AG04450 (cell line): ENCODE data around the gene KIF4B. TPM values are rescaled to one million over a fixed set of nuclear protein-coding genes. Genes with fewer than 3 reads are reported as not detected.
"Not testable (repeated sequence)": the region's sequence is repeated elsewhere in the genome, so short reads cannot be mapped to it uniquely, and the experiment has no call there.

Experiments
- CTCF ChIA-PET: fragments of 300-600, 350-600 bp; formaldehyde crosslinking; extraction: SDS; loops from one replicate; lab custom pipeline; 2022; ENCODE audit warnings: antibody characterized with exemption, inconsistent platforms; lab: Charles Lee
- POLR2A ChIA-PET: fragments of 350-600 bp; formaldehyde crosslinking; extraction: SDS; loops from one replicate; lab custom pipeline; 2021; ENCODE audit warnings: antibody characterized with exemption, inconsistent platforms; lab: Yijun Ruan, JAX
- DNase-seq: peaks from one replicate; pipeline ENCODE4 v3.0.0-alpha.2; 2011; ENCODE audit warnings: low read depth, low spot score
- H3K27ac ChIP-seq: one replicate; pipeline ENCODE4 v1.5.1; 2012; ENCODE audit warnings: low read depth, low read length, control low read depth
- H3K27me3 ChIP-seq: one replicate; pipeline ENCODE4 v1.6.0; 2012; ENCODE audit warnings: low read length; ENCODE audit not compliant: control insufficient read depth, insufficient read depth
- H3K4me3 ChIP-seq: 2 replicates; pipeline ENCODE4 v1.5.1; 2011; ENCODE audit warnings: mild to moderate bottlenecking, low read depth, low read length, control low read depth
- H3K9me3 ChIP-seq: 2 replicates; pipeline ENCODE4 v1.5.1; 2012; ENCODE audit warnings: low read length; ENCODE audit not compliant: control insufficient read depth, insufficient read depth
- polyA plus RNA-seq: library from polyadenylated mRNA; depleted of rRNA; stranded (reverse); fragments of >200 nt; gene quantifications from 2 replicates; pipeline ENCODE4 v1.2.3, GENCODE V29; 2011
- TF ChIP-seq, protein P1 (sequence below): IDR thresholded peaks from 2 replicates; pipeline ENCODE4 v1.5.1; 2011; ENCODE audit warnings: low read depth, low read length, control low read depth, inconsistent platforms

Gene KIF4B
- polyA plus RNA-seq, 1 experiment = 0.02 TPM

GRCh38 chr5:155004138-155004744 lies 9.3 kb upstream of the KIF4B start:
- H3K27me3 ChIP-seq = no peaks in the 10 kb centered on the region
- TF ChIP-seq, protein P1, sequence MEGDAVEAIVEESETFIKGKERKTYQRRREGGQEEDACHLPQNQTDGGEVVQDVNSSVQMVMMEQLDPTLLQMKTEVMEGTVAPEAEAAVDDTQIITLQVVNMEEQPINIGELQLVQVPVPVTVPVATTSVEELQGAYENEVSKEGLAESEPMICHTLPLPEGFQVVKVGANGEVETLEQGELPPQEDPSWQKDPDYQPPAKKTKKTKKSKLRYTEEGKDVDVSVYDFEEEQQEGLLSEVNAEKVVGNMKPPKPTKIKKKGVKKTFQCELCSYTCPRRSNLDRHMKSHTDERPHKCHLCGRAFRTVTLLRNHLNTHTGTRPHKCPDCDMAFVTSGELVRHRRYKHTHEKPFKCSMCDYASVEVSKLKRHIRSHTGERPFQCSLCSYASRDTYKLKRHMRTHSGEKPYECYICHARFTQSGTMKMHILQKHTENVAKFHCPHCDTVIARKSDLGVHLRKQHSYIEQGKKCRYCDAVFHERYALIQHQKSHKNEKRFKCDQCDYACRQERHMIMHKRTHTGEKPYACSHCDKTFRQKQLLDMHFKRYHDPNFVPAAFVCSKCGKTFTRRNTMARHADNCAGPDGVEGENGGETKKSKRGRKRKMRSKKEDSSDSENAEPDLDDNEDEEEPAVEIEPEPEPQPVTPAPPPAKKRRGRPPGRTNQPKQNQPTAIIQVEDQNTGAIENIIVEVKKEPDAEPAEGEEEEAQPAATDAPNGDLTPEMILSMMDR = peak; percentile 37; the same call in 1 of the 2 replicates
- no peak for DNase-seq
- H3K4me3 ChIP-seq = no peak overlapping the region
- H3K9me3 ChIP-seq = no peaks in the 10 kb centered on the region; the same call in 1 of the 2 replicates
- no peak overlapping the region for H3K27ac ChIP-seq
- ChIA-PET CTCF (interaction anchor here (0.6 to 2.1 kb wide), 5 partner anchors 30 to 143 kb away, joined by 3 to 14 read pairs (median 3); no protein-coding TSS in a partner anchor), POLR2A (no interaction called here)

- H3K27me3 ChIP-seq, H3K27ac ChIP-seq, H3K4me3 ChIP-seq, DNase-seq, H3K9me3 ChIP-seq, POLR2A ChIA-PET: not testable (repeated sequence)
- CTCF ChIA-PET = interaction anchor here (1.1 kb wide), 1 partner anchor 38 kb away, joined by 3 read pairs; no protein-coding TSS in a partner anchor
These were observed 7.3 kb upstream of the KIF4B start for GRCh38 chr5:155006265-155006664.

DNA sequence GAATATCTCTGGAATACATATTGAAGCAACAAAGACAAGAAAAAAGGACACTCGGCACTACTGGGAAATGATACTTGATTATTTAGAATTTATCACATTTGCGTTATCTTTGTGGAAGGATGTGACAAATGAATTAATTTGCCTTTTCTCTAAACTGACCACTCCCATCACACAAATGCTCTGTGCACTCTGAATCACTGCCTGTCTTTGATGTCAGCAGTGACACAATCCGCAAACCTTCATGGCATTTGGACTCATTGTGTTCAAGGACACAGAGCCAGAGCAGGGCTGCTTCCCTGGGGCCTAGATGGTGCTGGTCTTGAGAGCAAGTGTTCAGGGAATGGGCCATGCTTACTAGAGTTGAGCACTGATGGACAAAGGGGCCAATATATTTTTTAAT lies 4.9 kb upstream of the KIF4B start:
- H3K4me3 ChIP-seq = no peak overlapping the region
- no peak overlapping the region for H3K27ac ChIP-seq
- no peaks in the 10 kb centered on the region; the same call in 1 of the 2 replicates for H3K9me3 ChIP-seq
- TF ChIP-seq, protein P1 = no peak
- ChIA-PET POLR2A (no interaction called here), CTCF (no interaction called here)
- no peak for DNase-seq
- H3K27me3 ChIP-seq = no peaks in the 10 kb centered on the region

GRCh38 chr5:155010881-155011280 lies 2.7 kb upstream of the KIF4B start:
- ChIA-PET POLR2A (no interaction called here), CTCF (no interaction called here)
- Histone ChIP-seq H3K27ac (no peak overlapping the region), H3K27me3 (no peaks in the 10 kb centered on the region), H3K4me3 (no peak overlapping the region), H3K9me3 (no peaks in the 10 kb centered on the region; the same call in 1 of the 2 replicates)
- no peak for DNase-seq
- TF ChIP-seq, protein P1 = no peak

DNA sequence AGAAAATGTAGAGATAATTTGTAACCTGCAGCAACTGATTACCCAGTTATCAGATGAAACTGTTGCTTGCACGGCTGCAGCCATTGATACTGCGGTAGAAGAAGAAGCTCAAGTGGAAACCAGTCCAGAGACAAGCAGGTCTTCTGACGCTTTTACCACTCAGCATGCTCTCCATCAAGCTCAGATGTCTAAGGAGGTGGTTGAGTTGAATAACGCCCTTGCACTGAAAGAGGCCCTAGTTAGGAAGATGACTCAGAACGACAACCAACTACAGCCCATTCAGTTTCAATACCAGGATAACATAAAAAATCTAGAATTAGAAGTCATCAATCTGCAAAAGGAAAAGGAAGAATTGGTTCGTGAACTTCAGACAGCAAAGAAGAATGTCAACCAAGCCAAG lies 1.7 kb downstream of the KIF4B start:
- TF ChIP-seq, protein P1 = no peak
- no peak for DNase-seq
- CTCF ChIA-PET = no interaction called here
- POLR2A ChIA-PET = no interaction called here
- Histone ChIP-seq H3K9me3 (no peaks in the 10 kb centered on the region; the same call in 1 of the 2 replicates), H3K27ac (no peak overlapping the region), H3K27me3 (no peaks in the 10 kb centered on the region), H3K4me3 (no peak overlapping the region)
